Fibroblast of lung (primary cell): Measurements from ENCODE around the gene ERCC6L2. TPM values are rescaled to one million over a fixed set of nuclear protein-coding genes. Genes with fewer than 3 reads are reported as not detected.

Experiments used
- DNase-seq, 2 donors: peaks; one replicate each; pipeline versions ENCODE4 v3.0.0 to v3.0.0-alpha.2; 2010; ENCODE audit warnings: low read depth in 2 of 2
- H2AFZ ChIP-seq: 2 replicates; pipeline ENCODE4 v1.5.1; 2012; ENCODE audit warnings: low read length, control low read depth, inconsistent platforms
- H3K27ac ChIP-seq: 2 replicates; pipeline ENCODE4 v1.5.1; 2011; ENCODE audit warnings: low read length, control low read depth; ENCODE audit not compliant: insufficient read depth
- H3K27me3 ChIP-seq: 2 replicates; pipeline ENCODE4 v1.5.1; 2011; ENCODE audit warnings: mild to moderate bottlenecking, low read length; ENCODE audit not compliant: control insufficient read depth, insufficient read depth
- H3K36me3 ChIP-seq: 2 replicates; pipeline ENCODE4 v1.5.1; 2011; ENCODE audit warnings: low read length; ENCODE audit not compliant: control insufficient read depth, insufficient read depth
- H3K4me1 ChIP-seq: 2 replicates; pipeline ENCODE4 v1.5.1; 2011; ENCODE audit warnings: low read length; ENCODE audit not compliant: control insufficient read depth, insufficient read depth; ENCODE audit errors: extremely low read depth
- H3K4me2 ChIP-seq: 2 replicates; pipeline ENCODE4 v1.5.1; 2011; ENCODE audit warnings: low read length, control low read depth; ENCODE audit not compliant: insufficient read depth; ENCODE audit errors: extremely low read depth
- H3K4me3 ChIP-seq, 4 experiments: fragments of 200-600 bp in 1 of 4; sonication (generic) in 1 of 4; replicated peaks in 1 of 4; 2 replicates each; pipeline ENCODE4 v1.5.1; 2011 to 2016; ENCODE audit warnings: low read length in 4 of 4, low read depth in 3 of 4, mild to moderate bottlenecking in 3 of 4, control low read depth in 2 of 4, inconsistent platforms in 1 of 4, mixed read lengths in 1 of 4; ENCODE audit not compliant: insufficient read depth in 1 of 4; ENCODE audit errors: control extremely low read depth in 1 of 4
- H3K79me2 ChIP-seq: 2 replicates; pipeline ENCODE4 v1.5.1; 2012; ENCODE audit warnings: mild to moderate bottlenecking, low read length, inconsistent platforms; ENCODE audit not compliant: control insufficient read depth, insufficient read depth
- H3K9ac ChIP-seq: 2 replicates; pipeline ENCODE4 v1.5.1; 2011; ENCODE audit warnings: mild to moderate bottlenecking, low read length, control low read depth; ENCODE audit not compliant: insufficient read depth
- H3K9me3 ChIP-seq: 2 replicates; pipeline ENCODE4 v1.5.1; 2012; ENCODE audit warnings: low read depth, low read length; ENCODE audit not compliant: control insufficient read depth, insufficient read depth
- H4K20me1 ChIP-seq: 2 replicates; pipeline ENCODE4 v1.5.1; 2011; ENCODE audit warnings: low read length; ENCODE audit not compliant: control insufficient read depth, insufficient read depth; ENCODE audit errors: extremely low read depth
- CTCF ChIP-seq, 2 donors: IDR thresholded peaks in 1 of 2; conservative IDR thresholded peaks in 1 of 2; 1 replicate in 1 of 2; 2 replicates in 1 of 2; pipeline ENCODE4 v1.5.1; 2011 to 2012; ENCODE audit warnings: low read length in 2 of 2, control low read depth in 1 of 2, inconsistent platforms in 1 of 2, low read depth in 1 of 2, mild to moderate bottlenecking in 1 of 2
- EZH2 ChIP-seq: IDR thresholded peaks from 2 replicates; pipeline ENCODE4 v1.5.1; 2012; ENCODE audit warnings: low read length, control low read depth, mild to moderate bottlenecking; ENCODE audit errors: missing control alignments
- polyA plus RNA-seq, 2 donors: library from polyadenylated mRNA; depleted of rRNA in 1 of 2; stranded (reverse) in 1 of 2; unstranded in 1 of 2; fragments of >200 nt; gene quantifications; 2 replicates each; pipeline ENCODE4 v1.2.1, GENCODE V29; 2011 to 2012; ENCODE audit warnings: missing spikeins in 1 of 2
- total RNA-seq: library from RNA; depleted of rRNA; stranded (reverse); fragments of >200 nt; gene quantifications from 2 replicates; pipeline ENCODE4 v1.2.1, GENCODE V29; 2014

ERCC6L2 gene
- total and polyA plus RNA-seq, 2 donors (not counting 1 experiment from before 2014, with no cell fraction given): 45.0 to 117 TPM

DNA sequence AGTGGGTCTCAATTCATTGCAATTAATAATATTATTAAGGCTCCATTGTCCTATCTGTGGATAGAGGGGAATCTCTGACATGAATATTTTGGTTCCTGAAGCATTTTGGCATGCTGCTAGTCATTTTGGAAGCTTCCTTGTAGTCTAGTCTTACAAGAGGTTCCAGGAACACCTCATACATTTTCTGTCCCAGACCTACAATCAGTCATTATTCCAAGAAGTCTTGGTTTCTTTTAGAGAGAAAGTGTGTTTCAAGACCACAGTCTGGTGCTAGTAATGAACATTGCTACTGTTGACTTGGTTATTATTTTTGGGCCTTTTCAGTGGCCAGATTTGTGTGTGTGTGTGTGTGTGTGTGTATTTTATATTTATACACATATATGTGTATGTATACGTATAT lies 98.9 kb downstream of the ERCC6L2 start:
- TF ChIP-seq CTCF (conservative IDR thresholded peaks at IDR 0.05 in 1 of 2, IDR thresholded peaks at IDR 0.05 in 1 of 2; ENCODE audit: low read depth in 1 of 2, low read length in 2 of 2) (no peak), EZH2 (no peak)
- Histone ChIP-seq H3K9me3 (no peaks in the 10 kb centered on the region), H3K4me3 (no peak overlapping the region), H3K79me2 (no peaks in the 10 kb centered on the region), H3K36me3 (peaks cover 2% of the 10 kb centered on the region), H3K4me1 (no peaks in the 10 kb centered on the region), H4K20me1 (no peaks in the 10 kb centered on the region), H3K9ac (no peak overlapping the region), H3K27ac (no peak overlapping the region), H2AFZ (no peak overlapping the region), H3K27me3 (no peaks in the 10 kb centered on the region), H3K4me2 (no peak overlapping the region)
- no peak for DNase-seq

GRCh38 chr9:95977371-95977770 lies 101.9 kb downstream of the ERCC6L2 start:
- Histone ChIP-seq H3K4me2 (no peak overlapping the region), H4K20me1 (no peaks in the 10 kb centered on the region), H3K9ac (no peak overlapping the region), H3K79me2 (no peaks in the 10 kb centered on the region), H2AFZ (no peak overlapping the region), H3K27ac (no peak overlapping the region), H3K4me3 (no peak overlapping the region), H3K4me1 (no peaks in the 10 kb centered on the region), H3K36me3 (no peaks in the 10 kb centered on the region), H3K27me3 (no peaks in the 10 kb centered on the region), H3K9me3 (no peaks in the 10 kb centered on the region)
- TF ChIP-seq CTCF (conservative IDR thresholded peaks at IDR 0.05 in 1 of 2, IDR thresholded peaks at IDR 0.05 in 1 of 2; ENCODE audit: low read depth in 1 of 2, low read length in 2 of 2): no peak
- TF ChIP-seq EZH2: no peak
- DNase-seq: no peak

DNA sequence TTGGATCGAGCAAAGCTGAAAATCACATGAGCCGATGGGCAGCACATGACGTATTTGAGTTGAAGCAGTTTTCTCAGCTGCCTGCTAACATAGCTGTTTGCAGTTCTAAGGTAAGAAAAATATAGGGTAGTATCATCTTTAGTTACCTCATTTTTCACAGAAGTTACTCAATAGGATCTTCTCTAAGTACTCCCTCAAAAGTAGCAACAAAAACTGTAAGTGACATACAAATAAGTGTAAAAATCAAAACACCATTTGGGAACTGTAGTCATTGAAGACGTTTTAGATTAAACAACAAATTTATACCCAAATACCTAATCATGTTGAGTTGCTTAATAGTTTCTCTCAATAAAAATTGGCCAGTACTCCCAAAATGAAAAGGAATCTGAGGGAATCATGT lies 102.6 kb downstream of the ERCC6L2 start:
- no peak overlapping the region for H3K4me3 ChIP-seq
- H3K4me2 ChIP-seq: no peak overlapping the region
- H4K20me1 ChIP-seq: no peaks in the 10 kb centered on the region
- TF ChIP-seq CTCF (conservative IDR thresholded peaks at IDR 0.05 in 1 of 2, IDR thresholded peaks at IDR 0.05 in 1 of 2; ENCODE audit: low read depth in 1 of 2, low read length in 2 of 2) (no peak), EZH2 (no peak)
- no peak overlapping the region for H3K9ac ChIP-seq
- H3K9me3 ChIP-seq: no peaks in the 10 kb centered on the region
- H3K27me3 ChIP-seq: no peaks in the 10 kb centered on the region
- H3K36me3 ChIP-seq: no peaks in the 10 kb centered on the region
- no peak for DNase-seq
- H2AFZ ChIP-seq: no peak overlapping the region
- H3K4me1 ChIP-seq: no peaks in the 10 kb centered on the region
- no peak overlapping the region for H3K27ac ChIP-seq
- H3K79me2 ChIP-seq: no peaks in the 10 kb centered on the region
